A673 (cell line): ENCODE results near the gene POU2AF1. TPM values are rescaled to one million over a fixed set of nuclear protein-coding genes. Genes with fewer than 3 reads are reported as not detected.
"Not testable (repeated sequence)": the region's sequence is repeated elsewhere in the genome, so short reads cannot be mapped to it uniquely, and the experiment has no call there.

Experiments used
- BruUV-seq: library from RNA; stranded (reverse); fragments of 400-500 nt; replicated peaks from 2 replicates; lab custom pipeline; 2021; lab: Mats Ljungman, UMichigan
- CTCF ChIA-PET: fragments of 300-600 bp; sonication (Branson Sonifier 250); formaldehyde crosslinking; loops from one replicate; lab custom pipeline; 2022; ENCODE audit warnings: antibody characterized with exemption; lab: Charles Lee
- POLR2A ChIA-PET: fragments of 300-600 bp; sonication (Branson Sonifier 250); formaldehyde crosslinking; loops from one replicate; lab custom pipeline; 2022; ENCODE audit warnings: antibody characterized with exemption; ENCODE audit not compliant: low non-redundant PET; lab: Charles Lee
- DNase-seq: peaks from one replicate; pipeline ENCODE4 v3.0.0-alpha.2; 2015; ENCODE audit warnings: low spot score
- H3K27ac ChIP-seq: fragments of 200-600 bp; sonication (generic); 2 replicates; pipeline ENCODE4 v1.5.1; 2016; ENCODE audit warnings: mixed run types, low read depth, mild to moderate bottlenecking, mixed read lengths, antibody characterized with exemption, low read length; ENCODE audit not compliant: poor library complexity, severe bottlenecking
- H3K27me3 ChIP-seq: fragments of 200-600 bp; sonication (generic); replicated peaks from 2 replicates; pipeline ENCODE4 v1.6.1; 2017; ENCODE audit warnings: mixed run types, low read depth, mild to moderate bottlenecking, mixed read lengths, antibody characterized with exemption, low read length; ENCODE audit not compliant: insufficient read depth, poor library complexity
- H3K36me3 ChIP-seq: fragments of 200-600 bp; sonication (generic); 2 replicates; pipeline ENCODE4 v1.6.1; 2016; ENCODE audit warnings: mixed run types, mild to moderate bottlenecking, mixed read lengths, antibody characterized with exemption, low read length; ENCODE audit not compliant: insufficient read depth, poor library complexity, severe bottlenecking
- H3K4me1 ChIP-seq: fragments of 200-600 bp; sonication (generic); 2 replicates; pipeline ENCODE4 v1.6.1; 2017; ENCODE audit warnings: mixed run types, mild to moderate bottlenecking, mixed read lengths, antibody characterized with exemption, low read length; ENCODE audit not compliant: insufficient read depth, poor library complexity, severe bottlenecking
- H3K4me3 ChIP-seq: fragments of 200-600 bp; sonication (generic); 2 replicates; pipeline ENCODE4 v1.5.1; 2016; ENCODE audit warnings: low read depth, mixed run types, mild to moderate bottlenecking, mixed read lengths, low read length; ENCODE audit not compliant: poor library complexity, severe bottlenecking
- H3K9me3 ChIP-seq: fragments of 200-600 bp; sonication (generic); 2 replicates; pipeline ENCODE4 v1.6.1; 2016; ENCODE audit warnings: mixed run types, low read depth, mild to moderate bottlenecking, mixed read lengths, antibody characterized with exemption, low read length; ENCODE audit not compliant: poor library complexity, severe bottlenecking
- CTCF ChIP-seq: fragments of 300-800, 200-600 bp; sonication (generic); conservative IDR thresholded peaks from 2 replicates; pipeline ENCODE4 v1.5.1; 2017; ENCODE audit warnings: low read depth, mild to moderate bottlenecking, antibody characterized with exemption, low read length, moderate library complexity, mixed read lengths
- EZH2 ChIP-seq: fragments of 200-600 bp; sonication (generic); IDR thresholded peaks from 2 replicates; pipeline ENCODE4 v1.6.1; 2017; ENCODE audit warnings: borderline replicate concordance, low read depth, mild to moderate bottlenecking, mixed read lengths, antibody characterized with exemption, low read length; ENCODE audit not compliant: poor library complexity, severe bottlenecking
- intact Hi-C: fragments of 100-400 bp; cut with micrococcal nuclease; formaldehyde crosslinking; loops from one replicate; pipeline ENCODE4 v1.10.0; 2022; ENCODE audit not compliant: unreplicated experiment
- total RNA-seq: library from RNA; stranded (reverse); gene quantifications from 2 replicates; pipeline ENCODE4 v1.2.3, GENCODE V29; 2021

Gene POU2AF1
- total RNA-seq, 1 experiment from 2014 or later, result not detected

DNA sequence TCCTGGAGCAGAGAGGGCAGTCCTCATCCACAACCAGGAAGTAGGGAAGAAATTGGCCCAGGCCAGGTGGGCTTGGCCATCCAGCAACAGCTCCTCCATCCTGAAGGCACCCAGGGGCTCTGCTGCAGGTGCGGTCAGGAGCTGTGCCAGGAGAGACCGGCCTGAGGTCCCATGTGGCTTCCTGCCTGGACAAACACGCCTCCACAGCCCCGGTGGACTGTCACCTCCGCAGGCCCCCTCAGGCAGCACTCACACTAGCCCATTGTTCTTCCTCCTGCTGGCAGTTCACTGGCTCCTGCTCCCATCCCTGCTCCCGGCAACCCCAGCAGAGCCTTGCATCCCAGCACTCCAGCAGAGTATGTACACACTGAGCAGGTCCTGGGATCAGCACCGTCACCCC is 16.0 kb upstream of the POU2AF1 start:
- H3K27ac ChIP-seq, result no peak overlapping the region
- H3K9me3 ChIP-seq, result no peaks in the 10 kb centered on the region
- BruUV-seq, result no TSS peak
- H3K36me3 ChIP-seq, result no peaks in the 10 kb centered on the region
- H3K4me3 ChIP-seq, result no peak overlapping the region
- intact Hi-C loops, result no loop called here
- CTCF ChIA-PET, result no interaction called here
- DNase-seq, result no peak
- POLR2A ChIA-PET, result no interaction called here
- H3K4me1 ChIP-seq, result no peaks in the 10 kb centered on the region
- TF ChIP-seq CTCF, result no peak
- TF ChIP-seq EZH2, result no peak
- H3K27me3 ChIP-seq, result no peaks in the 10 kb centered on the region

GRCh38 chr11:111394147-111394546 is 15.1 kb upstream of the POU2AF1 start:
- BruUV-seq, H3K4me3 ChIP-seq, H3K27me3 ChIP-seq, DNase-seq, H3K27ac ChIP-seq, CTCF ChIA-PET, intact Hi-C loops, H3K36me3 ChIP-seq, POLR2A ChIA-PET, H3K4me1 ChIP-seq, H3K9me3 ChIP-seq: not testable (repeated sequence)

GRCh38 chr11:111393585-111393984 is 14.5 kb upstream of the POU2AF1 start:
- Histone ChIP-seq H3K4me1 (peaks cover 2% of the 10 kb centered on the region), H3K36me3 (no peaks in the 10 kb centered on the region), H3K27me3 (no peaks in the 10 kb centered on the region), H3K27ac (no peak overlapping the region), H3K4me3 (no peak overlapping the region), H3K9me3 (no peaks in the 10 kb centered on the region)
- DNase-seq, result no peak
- ChIA-PET POLR2A (no interaction called here), CTCF (no interaction called here)
- no TSS peak for BruUV-seq
- intact Hi-C loops, result no loop called here
- no peak for TF ChIP-seq CTCF
- TF ChIP-seq EZH2, result no peak

DNA sequence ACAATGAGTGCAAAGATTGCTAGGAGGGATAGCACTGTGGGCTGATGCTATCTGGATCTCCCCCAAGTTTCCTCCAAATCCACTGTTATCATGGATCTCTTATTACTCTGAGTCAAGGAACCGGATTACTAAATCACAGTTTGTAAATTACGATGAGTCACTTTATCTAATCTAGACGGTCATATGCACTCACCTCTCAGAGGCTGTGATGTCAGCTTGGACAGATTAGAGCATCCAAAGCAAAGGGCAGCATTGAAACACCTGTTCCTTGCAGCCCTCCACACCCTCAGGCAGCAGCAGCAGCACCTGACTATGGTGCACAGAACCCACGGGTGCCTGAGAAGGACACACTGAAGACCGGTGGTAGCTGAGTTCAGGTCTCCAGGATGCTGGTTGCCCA is 14.0 kb upstream of the POU2AF1 start:
- Histone ChIP-seq H3K4me3 (no peak overlapping the region), H3K27ac (no peak overlapping the region), H3K4me1 (peaks cover 7% of the 10 kb centered on the region), H3K27me3 (no peaks in the 10 kb centered on the region), H3K36me3 (no peaks in the 10 kb centered on the region), H3K9me3 (no peaks in the 10 kb centered on the region)
- no TSS peak for BruUV-seq
- intact Hi-C loops, result no loop called here
- POLR2A ChIA-PET, result no interaction called here
- no peak for DNase-seq
- TF ChIP-seq EZH2 (no peak), CTCF (no peak)
- CTCF ChIA-PET, result no interaction called here
